ENCODE results near the gene POU2AF1. TPM values are rescaled to one million over a fixed set of nuclear protein-coding genes. Genes with fewer than 3 reads are reported as not detected.

The POU2AF1 gene
- total and polyA plus RNA-seq, 2 donors from 2014 or later, result 0.95 to 18.5 TPM

GRCh38 chr11:111406589-111406988, 27.5 kb upstream of the POU2AF1 start:
- intact Hi-C loops (cut with DNase I), result no loop called here
- Histone ChIP-seq H3K4me1 (ENCODE audit: control insufficient read depth in 2 of 3, insufficient read depth in 2 of 3, low read depth in 1 of 3, low read length in 3 of 3) (no peaks in the 10 kb centered on the region), H3K36me3 (ENCODE audit: control insufficient read depth in 2 of 3, insufficient read depth in 3 of 3, low read length in 3 of 3) (no peaks in the 10 kb centered on the region), H3K9me3 (ENCODE audit: control insufficient read depth in 2 of 3, insufficient read depth in 1 of 3, low read length in 3 of 3) (no peaks in the 10 kb centered on the region), H3K27me3 (ENCODE audit: control insufficient read depth, insufficient read depth, low read length) (no peaks in the 10 kb centered on the region), H3K4me3 (ENCODE audit: low read length in 3 of 3) (no peak overlapping the region), H3K9ac (ENCODE audit: low read length in 3 of 3) (no peak overlapping the region), H3K27ac (ENCODE audit: low read depth in 2 of 2, low read length in 2 of 2) (no peak overlapping the region)
- FAIRE-seq, result no peak
- TF ChIP-seq, protein P1, sequence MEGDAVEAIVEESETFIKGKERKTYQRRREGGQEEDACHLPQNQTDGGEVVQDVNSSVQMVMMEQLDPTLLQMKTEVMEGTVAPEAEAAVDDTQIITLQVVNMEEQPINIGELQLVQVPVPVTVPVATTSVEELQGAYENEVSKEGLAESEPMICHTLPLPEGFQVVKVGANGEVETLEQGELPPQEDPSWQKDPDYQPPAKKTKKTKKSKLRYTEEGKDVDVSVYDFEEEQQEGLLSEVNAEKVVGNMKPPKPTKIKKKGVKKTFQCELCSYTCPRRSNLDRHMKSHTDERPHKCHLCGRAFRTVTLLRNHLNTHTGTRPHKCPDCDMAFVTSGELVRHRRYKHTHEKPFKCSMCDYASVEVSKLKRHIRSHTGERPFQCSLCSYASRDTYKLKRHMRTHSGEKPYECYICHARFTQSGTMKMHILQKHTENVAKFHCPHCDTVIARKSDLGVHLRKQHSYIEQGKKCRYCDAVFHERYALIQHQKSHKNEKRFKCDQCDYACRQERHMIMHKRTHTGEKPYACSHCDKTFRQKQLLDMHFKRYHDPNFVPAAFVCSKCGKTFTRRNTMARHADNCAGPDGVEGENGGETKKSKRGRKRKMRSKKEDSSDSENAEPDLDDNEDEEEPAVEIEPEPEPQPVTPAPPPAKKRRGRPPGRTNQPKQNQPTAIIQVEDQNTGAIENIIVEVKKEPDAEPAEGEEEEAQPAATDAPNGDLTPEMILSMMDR (IDR thresholded peaks at IDR 0.05; ENCODE audit: borderline replicate concordance, extremely low read depth, insufficient read depth), result no peak
- DNase-seq, result no peak

- Histone ChIP-seq H3K36me3 (ENCODE audit: control insufficient read depth in 2 of 3, insufficient read depth in 3 of 3, low read length in 3 of 3) (no peaks in the 10 kb centered on the region), H3K4me3 (ENCODE audit: low read length in 3 of 3) (no peak overlapping the region), H3K27me3 (ENCODE audit: control insufficient read depth, insufficient read depth, low read length) (no peaks in the 10 kb centered on the region), H3K27ac (ENCODE audit: low read depth in 2 of 2, low read length in 2 of 2) (no peak overlapping the region), H3K4me1 (ENCODE audit: control insufficient read depth in 2 of 3, insufficient read depth in 2 of 3, low read depth in 1 of 3, low read length in 3 of 3) (no peaks in the 10 kb centered on the region), H3K9ac (ENCODE audit: low read length in 3 of 3) (no peak overlapping the region), H3K9me3 (ENCODE audit: control insufficient read depth in 2 of 3, insufficient read depth in 1 of 3, low read length in 3 of 3) (no peaks in the 10 kb centered on the region)
- intact Hi-C loops (cut with DNase I), result no loop called here
- TF ChIP-seq, protein P1 (IDR thresholded peaks at IDR 0.05; ENCODE audit: borderline replicate concordance, extremely low read depth, insufficient read depth), result no peak
- DNase-seq, result no peak
- FAIRE-seq, result no peak
Measured at GRCh38 chr11:111406091-111406490, 27.0 kb upstream of the POU2AF1 start.

DNA sequence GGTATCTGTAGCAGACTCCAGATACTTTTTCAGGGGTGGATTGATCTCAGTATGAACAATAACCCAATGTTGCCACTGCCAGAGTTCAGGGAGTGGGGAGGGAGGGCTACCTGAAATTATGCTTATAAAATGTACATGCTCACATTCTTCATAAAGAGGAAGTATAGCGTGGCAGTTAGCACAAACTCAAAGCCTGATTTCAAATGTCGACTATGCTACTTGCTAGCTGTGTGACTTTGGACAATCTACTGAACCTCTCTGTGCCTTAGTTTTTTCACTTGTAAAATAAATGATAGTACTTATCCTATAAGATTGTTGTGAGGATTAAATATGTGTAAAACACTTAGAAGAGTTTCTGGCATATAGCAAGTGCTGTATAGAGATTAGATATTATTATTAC, 26.5 kb upstream of the POU2AF1 start:
- intact Hi-C loops (cut with DNase I), result no loop called here
- no peaks in the 10 kb centered on the region for H3K4me1 ChIP-seq (ENCODE audit: control insufficient read depth in 2 of 3, insufficient read depth in 2 of 3, low read depth in 1 of 3, low read length in 3 of 3)
- no peak overlapping the region for H3K9ac ChIP-seq (ENCODE audit: low read length in 3 of 3)
- TF ChIP-seq, protein P1 (IDR thresholded peaks at IDR 0.05; ENCODE audit: borderline replicate concordance, extremely low read depth, insufficient read depth), result no peak
- H3K36me3 ChIP-seq (ENCODE audit: control insufficient read depth in 2 of 3, insufficient read depth in 3 of 3, low read length in 3 of 3), result no peaks in the 10 kb centered on the region
- DNase-seq, result no peak
- H3K27ac ChIP-seq (ENCODE audit: low read depth in 2 of 2, low read length in 2 of 2), result no peak overlapping the region
- H3K9me3 ChIP-seq (ENCODE audit: control insufficient read depth in 2 of 3, insufficient read depth in 1 of 3, low read length in 3 of 3), result no peaks in the 10 kb centered on the region
- H3K27me3 ChIP-seq (ENCODE audit: control insufficient read depth, insufficient read depth, low read length), result no peaks in the 10 kb centered on the region
- no peak for FAIRE-seq
- H3K4me3 ChIP-seq (ENCODE audit: low read length in 3 of 3), result no peak overlapping the region

- FAIRE-seq, result no peak
- Histone ChIP-seq H3K9ac (ENCODE audit: low read length in 3 of 3) (no peak overlapping the region), H3K27ac (ENCODE audit: low read depth in 2 of 2, low read length in 2 of 2) (no peak overlapping the region), H3K27me3 (ENCODE audit: control insufficient read depth, insufficient read depth, low read length) (no peaks in the 10 kb centered on the region), H3K4me1 (ENCODE audit: control insufficient read depth in 2 of 3, insufficient read depth in 2 of 3, low read depth in 1 of 3, low read length in 3 of 3) (no peaks in the 10 kb centered on the region), H3K9me3 (ENCODE audit: control insufficient read depth in 2 of 3, insufficient read depth in 1 of 3, low read length in 3 of 3) (no peaks in the 10 kb centered on the region), H3K4me3 (ENCODE audit: low read length in 3 of 3) (no peak overlapping the region), H3K36me3 (ENCODE audit: control insufficient read depth in 2 of 3, insufficient read depth in 3 of 3, low read length in 3 of 3) (no peaks in the 10 kb centered on the region)
- DNase-seq, result peak in 3 of 5 donors; percentile 32 to 83 (median 73)
- intact Hi-C loops (cut with DNase I), result no loop called here
- TF ChIP-seq, protein P1 (IDR thresholded peaks at IDR 0.05; ENCODE audit: borderline replicate concordance, extremely low read depth, insufficient read depth), result no peak
Measured at GRCh38 chr11:111403051-111403726, 24.1 kb upstream of the POU2AF1 start.

Measured in kidney (tissue), 14 donors.